HG02973 (cell line): ENCODE measurements around the gene PHF23.

ENCODE experiments used
- ATAC-seq: cut with Tn5 transposase; IDR thresholded peaks from one replicate; pipeline ENCODE4 v1.9.1; 2021; ENCODE audit warnings: moderate library complexity; ENCODE audit not compliant: unreplicated experiment

PHF23 gene

GRCh38 chr17:7207120-7208001 is 31.9 kb downstream of the PHF23 start:
- ATAC-seq, result no peak

GRCh38 chr17:7205561-7205960 is 33.7 kb downstream of the PHF23 start:
- ATAC-seq, result no peak

DNA sequence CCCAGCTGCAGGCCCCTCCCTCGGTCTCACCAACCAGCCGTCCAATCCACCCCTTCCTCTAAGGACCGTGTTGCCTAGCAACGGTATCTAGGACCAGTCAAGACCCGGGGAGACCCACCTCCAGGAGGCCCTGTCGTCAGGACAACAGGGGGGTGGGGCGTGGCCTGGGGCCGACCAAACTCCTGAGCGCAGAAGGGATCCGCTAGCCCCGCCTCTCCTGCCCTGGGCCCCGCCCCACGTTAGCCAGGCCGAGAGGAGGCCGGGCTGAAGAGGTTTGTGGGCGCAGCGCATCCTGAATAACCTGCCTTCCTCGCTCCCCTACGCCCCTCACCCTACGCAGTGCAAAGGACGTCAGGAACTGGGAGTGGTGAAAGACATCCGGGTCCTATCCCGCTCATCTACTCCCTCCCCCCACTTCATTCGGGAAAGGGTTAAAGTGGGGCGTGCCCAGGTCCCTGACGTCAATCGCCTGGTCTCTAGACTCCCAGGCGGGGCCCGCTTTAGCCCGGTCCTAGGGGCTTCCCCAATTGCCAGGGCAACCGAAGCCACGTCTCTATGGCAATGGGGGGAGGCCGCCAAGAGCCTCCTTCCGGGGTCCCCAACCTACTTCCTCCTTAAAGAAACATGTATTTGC is 34.3 kb downstream of the PHF23 start:
- ATAC-seq, result peak; percentile 70

GRCh38 chr17:7204336-7204735 is 34.9 kb downstream of the PHF23 start:
- ATAC-seq, result no peak

- ATAC-seq, result no peak
Observed at GRCh38 chr17:7203391-7203790, 35.9 kb downstream of the PHF23 start.

DNA sequence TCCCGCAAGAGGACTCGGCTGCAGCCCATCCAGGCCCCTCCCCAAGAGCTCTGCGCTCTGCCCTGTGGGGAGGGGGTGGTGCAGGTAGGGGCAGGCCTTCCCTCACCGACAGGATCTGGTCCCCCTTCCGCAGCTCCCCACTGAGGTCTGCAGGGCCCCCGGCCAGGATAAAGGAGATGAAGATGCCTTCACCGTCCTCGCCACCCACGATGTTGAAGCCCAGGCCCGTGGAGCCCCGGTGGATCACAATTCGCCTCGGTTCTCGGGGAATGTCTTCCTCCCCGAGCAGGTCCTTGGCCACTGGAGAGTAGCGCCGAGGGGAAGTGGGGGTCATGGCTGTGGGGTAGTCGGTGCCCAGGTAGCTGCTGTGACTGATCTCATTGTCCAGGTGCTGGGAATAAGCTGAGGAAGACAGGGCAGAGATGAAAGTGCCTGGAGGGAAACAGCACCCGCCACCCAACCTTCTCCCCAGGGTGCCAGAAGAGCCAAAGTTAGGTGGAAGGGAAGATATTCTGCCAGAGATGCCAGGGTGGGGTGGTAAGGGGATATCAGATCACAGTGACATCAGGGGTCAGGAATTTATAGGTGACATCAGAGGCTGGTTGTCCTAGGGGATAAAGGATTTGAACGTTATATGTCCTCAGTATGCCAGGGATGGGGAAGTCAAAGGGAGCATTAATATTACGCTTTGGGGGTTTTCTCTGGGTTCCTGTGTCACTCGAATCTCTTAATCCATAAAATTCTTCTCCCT is 42.4 kb downstream of the PHF23 start:
- no peak for ATAC-seq

GRCh38 chr17:7195971-7196370 is 43.3 kb downstream of the PHF23 start:
- ATAC-seq, result no peak

DNA sequence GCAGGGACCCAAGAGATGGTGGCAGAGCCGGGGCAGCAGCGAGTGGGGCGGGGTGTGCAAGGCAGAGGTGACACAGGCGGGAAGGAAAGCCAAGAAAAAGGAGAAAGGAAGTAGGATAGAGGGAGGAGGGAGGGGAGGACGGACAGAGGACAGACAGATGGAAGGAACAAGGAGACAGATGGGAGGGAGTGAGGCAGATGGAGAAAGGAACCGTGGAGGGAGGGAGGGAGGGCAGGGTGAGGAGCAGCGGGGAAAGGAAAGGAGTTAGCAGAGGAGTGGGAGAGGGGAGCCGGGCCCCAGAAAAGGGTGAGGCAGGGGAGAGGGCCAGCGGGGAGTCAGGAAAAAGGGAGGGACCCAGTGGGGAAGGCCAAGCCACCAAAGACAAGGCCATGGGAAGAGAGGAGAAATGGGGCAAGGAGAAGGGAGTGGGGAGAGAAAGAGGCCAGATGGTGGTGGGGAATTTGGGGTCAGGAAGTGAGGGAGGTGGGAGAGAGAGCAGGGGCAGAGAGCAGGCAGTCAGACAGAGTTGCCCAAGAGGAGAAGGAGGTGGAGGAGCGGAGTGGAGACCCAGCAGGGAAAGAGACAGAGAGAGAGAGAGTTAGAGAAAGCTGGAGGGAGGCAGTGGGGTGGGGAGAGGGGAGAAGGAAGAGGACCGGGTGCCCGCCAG is 46.9 kb downstream of the PHF23 start:
- ATAC-seq, result no peak

DNA sequence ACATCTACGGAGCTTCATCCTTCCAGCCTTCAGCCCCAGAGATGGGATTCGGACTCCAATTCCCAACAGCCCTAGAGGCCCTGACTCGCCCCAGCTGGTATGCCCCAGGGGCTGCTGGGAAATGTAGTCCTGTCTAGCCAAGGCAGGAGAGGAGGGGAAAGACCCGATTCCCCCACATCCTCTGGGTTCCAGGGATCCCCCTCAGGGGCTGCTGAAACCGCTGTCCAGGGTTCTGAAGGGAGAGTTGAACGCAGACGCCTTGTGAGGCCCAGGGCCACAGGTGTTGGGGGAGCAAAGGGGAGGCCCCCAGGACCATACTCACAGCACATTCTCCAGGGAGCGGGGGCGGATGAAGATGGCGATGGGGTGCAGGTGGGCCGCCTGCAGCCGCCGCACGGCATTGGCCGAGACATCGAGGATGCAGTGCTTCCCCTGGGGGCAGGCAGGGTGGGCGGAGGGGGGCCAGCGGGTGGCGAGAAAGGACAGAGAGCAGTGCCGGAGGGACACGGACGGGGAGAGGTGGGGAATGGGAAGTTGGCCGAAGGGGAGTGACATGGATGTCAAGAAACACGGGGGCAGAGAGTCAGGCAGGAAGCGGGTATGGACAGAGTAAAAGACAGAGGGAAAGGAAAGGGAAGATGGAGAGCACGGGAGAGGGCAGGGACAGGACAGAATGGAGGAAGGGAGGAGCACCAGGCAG is 47.5 kb downstream of the PHF23 start:
- no peak for ATAC-seq

DNA sequence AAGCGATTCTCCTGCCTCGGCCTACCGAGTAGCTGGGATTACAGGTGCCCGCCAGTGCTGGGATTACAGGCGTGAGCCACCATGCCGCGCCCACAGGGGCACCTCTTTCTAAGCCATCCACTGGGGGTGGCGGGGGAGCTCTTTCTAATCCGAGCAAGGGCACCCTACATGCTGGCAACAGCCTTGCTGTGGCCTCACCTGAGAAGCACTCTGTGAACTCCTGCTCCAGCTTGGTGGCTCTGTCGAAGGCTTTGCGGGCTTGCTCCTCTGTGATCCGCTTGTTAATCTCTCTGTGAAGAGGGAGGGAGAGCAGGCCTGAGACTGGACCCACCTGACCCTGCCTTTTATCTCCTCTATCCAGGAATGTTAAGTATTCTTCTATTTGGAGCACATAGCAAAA is 48.2 kb downstream of the PHF23 start:
- ATAC-seq, result no peak

DNA sequence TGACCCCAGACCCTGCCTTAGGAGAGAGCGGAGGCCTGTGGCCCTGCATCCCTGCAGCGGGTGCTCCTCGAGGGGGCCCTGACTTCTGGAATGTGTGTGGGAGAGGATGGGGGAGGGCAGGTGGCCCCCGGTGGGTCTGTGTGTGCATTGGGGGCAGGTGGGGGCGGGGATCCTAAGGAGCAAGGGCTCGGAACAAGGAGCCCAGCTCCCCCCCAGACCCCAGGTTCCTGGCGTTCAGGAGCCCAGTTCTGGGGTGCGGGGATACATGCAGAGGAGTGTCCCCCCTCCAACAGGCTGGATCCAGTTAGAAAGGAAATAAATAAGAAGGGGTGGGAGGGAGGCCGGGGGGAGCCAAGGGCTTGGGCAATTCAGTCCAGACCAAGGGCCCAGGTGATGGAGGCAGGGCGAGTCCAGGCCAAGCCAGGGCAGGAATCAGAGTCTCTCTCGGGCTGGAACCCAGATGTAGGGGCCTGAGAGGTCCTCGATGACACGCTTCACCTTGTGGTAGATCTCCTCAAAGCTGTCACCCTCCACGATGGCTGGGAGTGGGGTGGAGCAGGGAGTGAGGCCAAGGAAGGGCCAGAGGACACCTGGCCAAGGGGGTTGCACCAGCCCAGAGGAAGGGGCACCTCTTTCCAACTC is 48.9 kb downstream of the PHF23 start:
- no peak for ATAC-seq

DNA sequence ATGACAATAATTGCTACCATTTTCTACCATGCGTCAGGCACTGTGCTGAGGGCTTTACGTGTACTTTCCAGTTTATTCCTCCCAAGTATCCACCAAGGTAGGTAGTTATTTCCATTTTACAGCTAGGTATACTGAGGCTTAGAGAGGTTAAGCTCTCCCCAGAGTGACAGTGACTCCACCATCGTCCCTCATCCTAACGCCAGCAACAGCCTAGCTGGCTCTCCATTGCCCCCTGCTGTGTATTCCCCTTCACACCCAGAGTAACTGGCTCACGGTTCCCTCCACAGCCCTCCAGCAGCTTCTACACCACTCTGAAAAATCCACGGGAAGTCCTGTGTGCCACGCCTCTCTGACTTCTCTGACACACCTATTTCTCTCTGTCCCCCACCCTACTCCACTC is 53.0 kb downstream of the PHF23 start:
- ATAC-seq, result no peak
